ENCODE results near the gene MTSS2.

Gene MTSS2

DNA sequence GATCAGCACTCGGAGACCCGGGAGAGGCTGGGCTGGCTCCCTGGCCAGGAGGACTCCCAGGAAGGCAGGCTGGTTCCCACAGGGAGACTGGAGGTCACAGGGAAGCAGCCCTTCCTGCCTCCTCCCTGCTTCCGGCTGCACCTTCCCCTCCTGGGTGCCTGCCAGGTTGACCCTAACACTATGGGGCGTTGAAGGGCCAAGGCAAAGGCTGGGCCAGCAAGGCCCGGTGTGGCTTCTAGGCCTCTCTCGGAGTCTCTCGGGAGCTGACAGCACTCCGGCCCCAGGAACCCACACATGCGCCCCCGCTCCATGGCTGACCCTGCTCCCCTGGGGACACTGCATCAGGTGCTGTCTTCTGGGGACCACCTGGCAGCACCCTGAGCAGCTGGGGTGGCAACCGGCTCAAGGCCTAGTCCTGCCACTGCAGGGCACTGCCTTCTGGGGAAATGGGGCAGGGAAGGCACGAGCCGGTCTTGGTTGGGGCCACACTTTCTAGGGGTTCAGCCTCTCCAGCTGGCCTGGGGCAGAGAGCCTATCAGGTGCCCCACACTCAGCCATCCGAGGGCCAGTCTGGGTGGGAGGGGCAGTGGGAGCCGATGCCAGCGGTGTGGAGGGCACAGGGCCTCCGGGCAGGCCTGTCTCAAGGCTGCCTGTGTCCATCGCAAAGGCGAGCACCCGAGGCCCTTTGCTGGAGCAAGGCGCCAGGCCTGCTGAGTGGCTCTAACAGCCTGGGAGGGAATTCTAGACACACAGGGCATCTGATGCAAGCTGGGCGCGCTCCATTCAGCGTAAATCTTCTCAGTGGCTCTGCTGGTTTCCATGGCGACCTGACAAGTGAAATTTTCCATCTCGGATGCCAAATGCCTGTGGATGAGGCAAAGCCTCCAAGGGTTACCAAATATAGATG lies 5.6 kb upstream of the MTSS2 start:
- no peak for DNase-seq (ENCODE audit: low read depth)
- TF ChIP-seq CTCF (IDR thresholded peaks at IDR 0.05; ENCODE audit: insufficient read depth, low read depth, low read length, missing control alignments) = no peak
- no peak overlapping the region for H3K4me3 ChIP-seq (ENCODE audit: low read depth, low read length)

- no peak overlapping the region for H3K4me3 ChIP-seq (ENCODE audit: low read depth, low read length)
- no peak for DNase-seq (ENCODE audit: low read depth)
- TF ChIP-seq CTCF (IDR thresholded peaks at IDR 0.05; ENCODE audit: insufficient read depth, low read depth, low read length, missing control alignments) = no peak
Measured at GRCh38 chr16:70689970-70690891, 4.4 kb upstream of the MTSS2 start.

DNA sequence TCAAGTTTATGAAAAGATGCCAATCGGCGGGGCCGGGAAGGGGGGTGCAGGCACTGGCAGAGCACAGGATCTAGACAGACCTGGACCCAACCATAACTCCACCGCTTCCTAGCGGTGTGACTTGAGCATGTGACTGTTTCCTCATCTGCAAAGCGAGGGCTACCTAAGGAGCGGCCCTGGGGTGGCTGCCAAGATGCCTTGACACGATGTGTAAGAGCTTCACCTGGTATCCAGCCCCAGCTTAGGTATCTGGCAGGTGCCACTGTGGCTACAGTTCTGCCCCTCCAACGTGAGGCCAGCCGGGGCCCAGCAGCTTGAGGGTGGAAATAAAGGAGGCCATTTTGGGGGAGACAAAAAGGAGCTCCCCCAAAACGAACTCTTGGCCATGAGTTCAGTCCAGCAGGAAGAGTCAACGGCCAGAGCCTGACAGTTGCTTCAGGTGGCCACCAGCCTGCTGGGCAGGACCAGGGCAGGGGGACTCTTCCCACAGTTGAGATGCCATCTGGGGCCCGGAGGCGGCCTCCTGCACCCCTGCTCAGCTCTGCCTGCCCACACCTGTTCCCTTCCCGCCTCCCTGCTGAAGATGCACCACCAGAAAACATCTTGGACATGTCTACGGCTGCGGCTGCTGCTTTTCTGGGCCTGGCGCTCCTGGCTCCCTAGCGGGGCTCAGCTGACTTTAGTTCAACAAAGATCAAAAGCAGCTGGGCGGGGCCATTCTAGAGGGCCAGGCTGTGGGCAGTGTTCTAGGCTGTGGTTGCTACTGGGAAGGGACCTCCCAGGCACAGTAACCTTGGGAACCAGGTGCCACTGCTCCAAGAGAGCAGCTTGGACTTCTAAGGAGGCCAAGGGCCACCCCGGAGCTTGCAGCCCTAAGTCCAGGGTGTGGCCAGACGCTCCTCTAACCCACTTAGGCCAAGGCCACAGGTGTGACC lies 3.4 kb upstream of the MTSS2 start:
- no peak for TF ChIP-seq CTCF (IDR thresholded peaks at IDR 0.05; ENCODE audit: insufficient read depth, low read depth, low read length, missing control alignments)
- no peak overlapping the region for H3K4me3 ChIP-seq (ENCODE audit: low read depth, low read length)
- DNase-seq (ENCODE audit: low read depth) = no peak

DNA sequence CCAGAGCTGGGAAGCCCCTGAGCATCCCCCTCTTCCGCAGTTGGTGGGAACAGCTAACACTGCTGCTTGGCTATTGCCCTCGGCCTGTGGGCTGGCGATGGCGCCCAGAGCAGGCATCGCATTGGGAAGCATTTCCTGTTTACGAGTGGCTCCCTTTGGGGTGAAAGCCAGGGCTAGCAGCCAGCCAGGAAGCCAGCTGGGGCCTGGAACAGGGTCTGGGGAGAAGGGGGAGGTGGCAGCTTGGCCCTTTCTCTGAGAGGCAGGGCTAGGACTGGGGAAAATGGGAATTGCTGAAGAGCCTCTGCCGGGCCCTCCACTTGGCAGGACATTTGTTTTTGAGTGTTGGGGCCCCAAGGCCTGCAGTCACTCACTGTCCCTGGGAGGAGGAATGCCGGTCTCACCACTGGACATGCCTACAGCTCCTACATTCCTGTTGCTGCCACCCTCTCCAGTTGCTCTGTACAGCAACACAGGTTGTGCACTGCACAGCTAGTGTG lies 2.4 kb upstream of the MTSS2 start:
- no peak for TF ChIP-seq CTCF (IDR thresholded peaks at IDR 0.05; ENCODE audit: insufficient read depth, low read depth, low read length, missing control alignments)
- no peak overlapping the region for H3K4me3 ChIP-seq (ENCODE audit: low read depth, low read length)
- DNase-seq (ENCODE audit: low read depth) = no peak

DNA sequence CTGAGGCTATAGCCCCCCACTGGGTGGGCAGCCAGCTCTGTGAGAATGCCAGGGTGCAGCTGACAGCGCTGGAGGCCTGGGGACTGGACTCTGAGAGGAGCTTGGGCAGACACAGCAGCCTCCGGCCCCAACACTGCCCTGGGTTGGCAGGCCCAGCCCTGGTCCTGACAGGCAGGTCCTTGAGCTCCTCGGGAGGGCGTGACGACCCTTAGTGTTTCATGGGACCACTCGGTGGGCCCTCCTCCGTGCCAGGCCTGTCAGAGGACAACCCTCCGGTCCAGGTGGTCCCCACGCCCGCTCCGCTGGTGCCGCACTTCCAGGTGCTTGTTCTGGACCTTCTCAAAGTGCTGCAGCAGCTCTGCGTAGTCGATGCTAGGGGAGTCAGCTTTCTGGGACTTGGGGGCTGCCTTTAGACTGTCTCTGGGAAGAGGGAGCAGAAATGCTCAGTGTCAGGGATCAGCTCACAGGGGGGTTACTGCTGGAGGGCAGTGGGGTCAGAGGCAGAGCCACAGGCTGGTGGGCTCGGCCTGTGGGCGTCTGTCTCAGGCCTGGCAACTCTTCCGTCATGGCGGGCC lies 1.9 kb upstream of the MTSS2 start:
- DNase-seq (ENCODE audit: low read depth) = no peak
- no peak for TF ChIP-seq CTCF (IDR thresholded peaks at IDR 0.05; ENCODE audit: insufficient read depth, low read depth, low read length, missing control alignments)
- no peak overlapping the region for H3K4me3 ChIP-seq (ENCODE audit: low read depth, low read length)

DNA sequence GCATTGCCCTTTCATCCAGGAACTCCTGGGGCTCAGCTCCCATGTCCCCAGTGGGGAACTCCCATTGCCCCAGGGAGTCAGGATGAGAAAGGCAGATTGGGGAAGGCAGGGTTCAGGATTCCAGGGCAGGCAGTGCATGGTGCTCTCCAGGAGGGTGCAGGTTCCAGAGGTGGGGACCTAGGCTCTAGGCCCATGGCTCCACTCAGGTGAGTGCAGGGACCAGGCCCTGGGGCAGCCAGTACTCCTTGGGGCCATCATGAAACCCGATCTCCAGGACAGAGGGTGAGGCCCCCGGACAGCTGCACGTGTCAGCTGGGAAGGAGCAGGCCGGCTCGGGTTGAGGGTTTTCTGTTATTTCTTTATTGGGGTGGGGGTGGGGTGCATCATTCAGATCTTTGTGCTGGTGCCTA lies 1.3 kb upstream of the MTSS2 start:
- no peak for DNase-seq (ENCODE audit: low read depth)
- H3K4me3 ChIP-seq (ENCODE audit: low read depth, low read length) = no peak overlapping the region
- TF ChIP-seq CTCF (IDR thresholded peaks at IDR 0.05; ENCODE audit: insufficient read depth, low read depth, low read length, missing control alignments) = no peak
